ENCODE measurements around the gene TCF19. TPM values are rescaled to one million over a fixed set of nuclear protein-coding genes. Genes with fewer than 3 reads are reported as not detected.

The TCF19 gene
- total and polyA plus RNA-seq, 2 donors (not counting 1 experiment from before 2014, with no cell fraction given) = 10.0 to 10.4 TPM

- Mint-ChIP-seq H3K27ac (no peak overlapping the region), H3K4me3 (no peak overlapping the region), H3K4me1 (no peaks in the 10 kb centered on the region), H3K27me3 (no peaks in the 10 kb centered on the region), H3K9me3 (ENCODE audit: insufficient read depth) (no peaks in the 10 kb centered on the region)
- Histone ChIP-seq H3K4me1 (ENCODE audit: control insufficient read depth in 2 of 2, insufficient read depth in 2 of 2, low read length in 2 of 2) (no peaks in the 10 kb centered on the region), H3K36me3 (replicated peaks in 1 of 2; ENCODE audit: control extremely low read depth in 1 of 2, control insufficient read depth in 1 of 2, extremely low read depth in 1 of 2, insufficient read depth in 2 of 2, low read length in 1 of 2) (no peaks in the 10 kb centered on the region), H3K27ac (ENCODE audit: low read length in 2 of 2) (no peak overlapping the region), H4K20me1 (ENCODE audit: control insufficient read depth, insufficient read depth, low read length, poor library complexity, severe bottlenecking) (no peaks in the 10 kb centered on the region), H3K9ac (ENCODE audit: low read length) (no peak overlapping the region), H3K9me3 (ENCODE audit: control extremely low read depth in 1 of 3, control insufficient read depth in 2 of 3, insufficient read depth in 1 of 3, low read length in 2 of 3) (no peaks in the 10 kb centered on the region), H3K4me2 (replicated peaks; ENCODE audit: low read depth, low read length, poor library complexity, severe bottlenecking) (no peak overlapping the region), H2AFZ (ENCODE audit: insufficient read depth, low read depth, low read length, poor library complexity, severe bottlenecking) (no peak overlapping the region), H3K4me3 (ENCODE audit: control extremely low read depth in 1 of 5, extremely low read depth in 1 of 5, insufficient read depth in 1 of 5, low read depth in 2 of 5, low read length in 4 of 5) (no peak overlapping the region), H3K79me2 (ENCODE audit: control insufficient read depth, insufficient read depth, low read length) (no peaks in the 10 kb centered on the region), H3K27me3 (replicated peaks in 1 of 4; ENCODE audit: control extremely low read depth in 1 of 4, control insufficient read depth in 3 of 4, insufficient read depth in 4 of 4, low read length in 3 of 4) (no peaks in the 10 kb centered on the region)
- 82% methylated on average over 10 of the region's 16 CpGs for WGBS (ENCODE audit: insufficient coverage)
- intact Hi-C loops (cut with micrococcal nuclease) = no loop called here
- TF ChIP-seq CTCF (IDR thresholded peaks at IDR 0.05) = no peak
- no peak for TF ChIP-seq EZH2 (IDR thresholded peaks at IDR 0.05; ENCODE audit: borderline replicate concordance, insufficient read depth, low read depth, low read length, poor library complexity, severe bottlenecking)
- ChIA-PET POLR2A (no interaction called here), CTCF (no interaction called here)
- ATAC-seq (ENCODE audit: low read depth) (no peak), DNase-seq (no peak)
Measured at GRCh38 chr6:31171931-31172905, 13.8 kb downstream of the TCF19 start.

DNA sequence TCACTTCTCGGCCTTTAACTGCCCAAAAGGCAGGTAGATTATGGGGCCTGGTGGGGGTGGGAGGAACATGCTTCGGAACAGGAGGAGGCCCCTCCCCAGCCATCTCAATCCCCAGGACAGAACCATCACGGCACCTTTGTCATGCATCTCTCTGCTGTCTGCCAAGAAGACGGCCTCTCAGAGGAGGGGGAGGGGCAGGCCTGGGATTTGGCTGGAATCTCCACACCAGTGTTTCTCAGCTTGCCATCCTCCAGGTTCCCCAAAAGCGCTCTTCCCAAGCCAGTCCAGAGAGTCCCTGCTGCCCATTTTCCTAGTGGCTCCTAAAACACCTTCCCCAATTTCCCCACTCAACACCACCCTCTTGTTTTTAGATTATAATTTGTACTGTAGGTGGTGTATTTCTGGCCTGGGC, 14.6 kb downstream of the TCF19 start:
- CTCF ChIA-PET = no interaction called here
- Histone ChIP-seq H3K36me3 (replicated peaks in 1 of 2; ENCODE audit: control extremely low read depth in 1 of 2, control insufficient read depth in 1 of 2, extremely low read depth in 1 of 2, insufficient read depth in 2 of 2, low read length in 1 of 2) (no peaks in the 10 kb centered on the region), H3K9ac (ENCODE audit: low read length) (no peak overlapping the region), H4K20me1 (ENCODE audit: control insufficient read depth, insufficient read depth, low read length, poor library complexity, severe bottlenecking) (no peaks in the 10 kb centered on the region), H3K79me2 (ENCODE audit: control insufficient read depth, insufficient read depth, low read length) (no peaks in the 10 kb centered on the region), H3K4me3 (ENCODE audit: control extremely low read depth in 1 of 5, extremely low read depth in 1 of 5, insufficient read depth in 1 of 5, low read depth in 2 of 5, low read length in 4 of 5) (no peak overlapping the region), H3K4me2 (replicated peaks; ENCODE audit: low read depth, low read length, poor library complexity, severe bottlenecking) (no peak overlapping the region), H3K9me3 (ENCODE audit: control extremely low read depth in 1 of 3, control insufficient read depth in 2 of 3, insufficient read depth in 1 of 3, low read length in 2 of 3) (no peaks in the 10 kb centered on the region), H3K27me3 (replicated peaks in 1 of 4; ENCODE audit: control extremely low read depth in 1 of 4, control insufficient read depth in 3 of 4, insufficient read depth in 4 of 4, low read length in 3 of 4) (no peaks in the 10 kb centered on the region), H2AFZ (ENCODE audit: insufficient read depth, low read depth, low read length, poor library complexity, severe bottlenecking) (no peak overlapping the region), H3K4me1 (ENCODE audit: control insufficient read depth in 2 of 2, insufficient read depth in 2 of 2, low read length in 2 of 2) (no peaks in the 10 kb centered on the region), H3K27ac (ENCODE audit: low read length in 2 of 2) (no peak overlapping the region)
- Mint-ChIP-seq H3K4me3 (no peak overlapping the region), H3K27me3 (no peaks in the 10 kb centered on the region), H3K4me1 (no peaks in the 10 kb centered on the region), H3K9me3 (ENCODE audit: insufficient read depth) (no peaks in the 10 kb centered on the region), H3K27ac (no peak overlapping the region)
- 86% methylated on average over 1 of the region's 5 CpGs for WGBS (ENCODE audit: insufficient coverage)
- TF ChIP-seq EZH2 (IDR thresholded peaks at IDR 0.05; ENCODE audit: borderline replicate concordance, insufficient read depth, low read depth, low read length, poor library complexity, severe bottlenecking) (no peak), CTCF (IDR thresholded peaks at IDR 0.05) (no peak)
- ATAC-seq (ENCODE audit: low read depth) = no peak
- POLR2A ChIA-PET = no interaction called here
- DNase-seq = no peak
- intact Hi-C loops (cut with micrococcal nuclease) = no loop called here
